ENCODE data around the gene SNX14. TPM values are rescaled to one million over a fixed set of nuclear protein-coding genes. Genes with fewer than 3 reads are reported as not detected.

The SNX14 gene
- total and polyA plus RNA-seq, 2 of the 13 experiments (the other 11 are each of a cell fraction or from before 2014, with no cell fraction given), result 83.5 to 112 TPM

- no peak; the same call in 1 of the 2 replicates for TF ChIP-seq SP4 (CRISPR knock-in tag; IDR thresholded peaks at IDR 0.05)
- peak; percentile 92 for TF ChIP-seq ZNF670 (CRISPR knock-in tag; IDR thresholded peaks at IDR 0.05; ENCODE audit: borderline replicate concordance)
- no peak for TF ChIP-seq AHR (CRISPR knock-in tag; IDR thresholded peaks at IDR 0.05)
- TF ChIP-seq NFIC (IDR thresholded peaks at IDR 0.05; ENCODE audit: low read length), result no peak
- no peak for TF ChIP-seq ZNF775 (CRISPR knock-in tag; IDR thresholded peaks at IDR 0.05; ENCODE audit: borderline replicate concordance)
- TF ChIP-seq THYN1 (CRISPR knock-in tag; IDR thresholded peaks at IDR 0.05; ENCODE audit: borderline replicate concordance, low read depth), result no peak
- peak; percentile 86 for TF ChIP-seq SALL1 (CRISPR knock-in tag; IDR thresholded peaks at IDR 0.05)
- TF ChIP-seq ELF1 (CRISPR knock-in tag; IDR thresholded peaks at IDR 0.05), result peak; percentile 91
- TF ChIP-seq THAP9 (CRISPR knock-in tag; IDR thresholded peaks at IDR 0.05; ENCODE audit: borderline replicate concordance), result peak; percentile 21; the same call in 1 of the 2 replicates
- peak; percentile 45; the same call in 1 of the 2 replicates for TF ChIP-seq GFI1 (CRISPR knock-in tag; IDR thresholded peaks at IDR 0.05; ENCODE audit: borderline replicate concordance)
- TF ChIP-seq TOE1 (CRISPR knock-in tag; IDR thresholded peaks at IDR 0.05), result no peak
- TF ChIP-seq GATA4 (IDR thresholded peaks at IDR 0.05; ENCODE audit: borderline replicate concordance, low read depth), result no peak
- peak; percentile 52 for TF ChIP-seq ZNF883 (CRISPR knock-in tag; IDR thresholded peaks at IDR 0.05; ENCODE audit: not compliant biosample characterization)
- no peak for TF ChIP-seq JARID2 (CRISPR knock-in tag; IDR thresholded peaks at IDR 0.05; ENCODE audit: insufficient replicate concordance)
- TF ChIP-seq ZNF501 (CRISPR knock-in tag; IDR thresholded peaks at IDR 0.05), result peak; percentile 89
- peak; percentile 91; the same call in 1 of the 2 replicates for TF ChIP-seq ZXDC (CRISPR knock-in tag; IDR thresholded peaks at IDR 0.05)
- peak; percentile 21; the same call in 1 of the 2 replicates for TF ChIP-seq THRA (CRISPR knock-in tag; IDR thresholded peaks at IDR 0.05; ENCODE audit: borderline replicate concordance)
- no peak for TF ChIP-seq DZIP1 (CRISPR knock-in tag; IDR thresholded peaks at IDR 0.05)
- no peak for TF ChIP-seq ZNF674 (CRISPR knock-in tag; IDR thresholded peaks at IDR 0.05; ENCODE audit: low read depth)
Measured at GRCh38 chr6:85593438-85594196, at the start of gene SNX14 (continued).

All from HepG2 (cell line).